GM10248 (cell line): Measurements from ENCODE around the gene TMEM212.

ENCODE experiments used
- CTCF ChIA-PET: fragments of 300-600 bp; sonication (Branson Sonifier 250); formaldehyde crosslinking; extraction: SDS; loops from one replicate; lab custom pipeline; 2021; ENCODE audit warnings: antibody characterized with exemption; lab: Yijun Ruan, JAX
- POLR2A ChIA-PET: fragments of 350-650 bp; sonication (Branson Sonifier 250); formaldehyde crosslinking; extraction: SDS; loops from one replicate; lab custom pipeline; 2020; ENCODE audit warnings: antibody characterized with exemption; lab: Yijun Ruan, JAX
- DNase-seq: peaks from one replicate; pipeline ENCODE4 v3.0.0; 2012; ENCODE audit errors: extremely low spot score
- TF ChIP-seq, protein P1 (sequence below): IDR thresholded peaks from 2 replicates; pipeline ENCODE4 v1.5.1; 2012; ENCODE audit warnings: mild to moderate bottlenecking, low read depth; ENCODE audit errors: extremely low read depth, missing control alignments, control extremely low read depth

TMEM212 gene

DNA sequence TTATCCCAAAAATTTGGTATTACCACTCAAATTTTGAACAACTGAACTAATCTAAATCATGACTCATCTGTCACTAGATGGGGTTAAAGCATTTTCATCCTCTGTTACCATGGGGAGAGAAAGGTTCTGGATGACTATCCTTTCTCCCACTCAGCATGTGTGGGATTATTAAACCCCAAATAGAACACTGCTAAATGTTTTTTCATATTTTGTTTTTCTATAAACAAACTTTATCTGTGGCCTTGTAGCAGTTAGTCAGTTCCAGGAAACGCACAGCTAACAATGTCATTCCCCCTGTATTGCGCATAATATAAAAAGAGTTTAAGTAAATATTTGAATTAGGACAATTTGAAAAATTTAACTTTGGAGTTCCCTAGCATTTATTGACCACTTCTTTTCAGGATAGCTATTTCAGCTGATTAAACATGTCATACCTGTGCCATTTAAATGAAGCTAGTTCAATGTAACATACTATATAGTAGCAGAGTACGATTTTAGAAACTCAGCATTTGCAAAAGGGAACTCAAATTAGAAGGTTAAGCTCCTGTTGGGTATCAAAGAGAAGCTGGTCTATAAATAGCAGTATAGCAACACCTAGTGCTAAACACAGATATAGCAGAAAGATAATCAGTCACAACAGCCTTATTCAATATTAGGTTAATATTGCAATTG is 9.2 kb upstream of the TMEM212 start:
- CTCF ChIA-PET: interaction anchor here (0.6 to 3.6 kb wide), 15 partner anchors 11 to 784 kb away, joined by 3 to 17 read pairs (median 4); partner anchors contain the start of gene PLD1
- TF ChIP-seq, protein P1, sequence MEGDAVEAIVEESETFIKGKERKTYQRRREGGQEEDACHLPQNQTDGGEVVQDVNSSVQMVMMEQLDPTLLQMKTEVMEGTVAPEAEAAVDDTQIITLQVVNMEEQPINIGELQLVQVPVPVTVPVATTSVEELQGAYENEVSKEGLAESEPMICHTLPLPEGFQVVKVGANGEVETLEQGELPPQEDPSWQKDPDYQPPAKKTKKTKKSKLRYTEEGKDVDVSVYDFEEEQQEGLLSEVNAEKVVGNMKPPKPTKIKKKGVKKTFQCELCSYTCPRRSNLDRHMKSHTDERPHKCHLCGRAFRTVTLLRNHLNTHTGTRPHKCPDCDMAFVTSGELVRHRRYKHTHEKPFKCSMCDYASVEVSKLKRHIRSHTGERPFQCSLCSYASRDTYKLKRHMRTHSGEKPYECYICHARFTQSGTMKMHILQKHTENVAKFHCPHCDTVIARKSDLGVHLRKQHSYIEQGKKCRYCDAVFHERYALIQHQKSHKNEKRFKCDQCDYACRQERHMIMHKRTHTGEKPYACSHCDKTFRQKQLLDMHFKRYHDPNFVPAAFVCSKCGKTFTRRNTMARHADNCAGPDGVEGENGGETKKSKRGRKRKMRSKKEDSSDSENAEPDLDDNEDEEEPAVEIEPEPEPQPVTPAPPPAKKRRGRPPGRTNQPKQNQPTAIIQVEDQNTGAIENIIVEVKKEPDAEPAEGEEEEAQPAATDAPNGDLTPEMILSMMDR: peak; percentile 44
- POLR2A ChIA-PET: no interaction called here
- peak; percentile 32 for DNase-seq

DNA sequence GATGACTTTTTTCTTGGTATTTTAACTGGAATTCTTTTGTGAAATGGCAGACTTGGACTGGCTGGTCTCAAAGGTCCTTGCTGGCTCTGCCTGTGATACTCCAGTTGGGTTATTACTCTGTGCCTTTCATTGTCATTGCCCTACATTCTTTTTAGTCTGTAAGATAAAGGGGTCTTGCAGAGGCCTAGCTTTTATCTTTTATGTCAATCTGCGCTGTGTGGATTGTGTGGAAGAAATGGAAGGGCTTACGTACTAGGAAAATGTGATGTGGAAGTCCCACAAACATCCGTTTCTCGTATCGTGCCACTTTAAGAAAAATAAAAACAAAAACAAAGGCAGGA is 8.7 kb upstream of the TMEM212 start:
- CTCF ChIA-PET: interaction anchor here (0.7 to 3.6 kb wide), 12 partner anchors 12 to 785 kb away, joined by 3 to 17 read pairs (median 4); partner anchors contain the start of gene PLD1
- no peak for DNase-seq
- TF ChIP-seq, protein P1: no peak
- POLR2A ChIA-PET: no interaction called here

DNA sequence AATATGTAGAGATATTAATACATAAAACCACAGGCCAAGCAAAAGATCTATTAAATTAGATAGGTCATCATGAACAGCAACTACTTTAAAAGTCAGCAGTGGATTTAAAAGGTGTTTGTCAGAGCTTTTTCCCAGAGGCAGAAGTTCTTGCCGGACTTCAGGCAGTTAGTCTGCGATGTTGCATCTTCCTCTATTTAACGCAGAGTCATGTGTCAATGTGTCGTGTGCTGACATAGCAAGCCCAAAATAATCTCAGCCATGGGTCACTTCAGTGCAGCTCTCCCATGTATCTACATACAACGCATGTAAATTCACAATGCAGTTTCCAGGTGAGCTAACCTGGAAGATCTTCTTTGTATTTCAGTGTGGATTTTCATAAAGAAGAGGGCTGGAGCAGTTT is 8.0 kb upstream of the TMEM212 start:
- ChIA-PET POLR2A (no interaction called here), CTCF (interaction anchor here (0.9 to 3.6 kb wide), 7 partner anchors 11 to 506 kb away, joined by 3 to 17 read pairs (median 4); no protein-coding TSS in a partner anchor)
- no peak for DNase-seq
- TF ChIP-seq, protein P1: no peak

DNA sequence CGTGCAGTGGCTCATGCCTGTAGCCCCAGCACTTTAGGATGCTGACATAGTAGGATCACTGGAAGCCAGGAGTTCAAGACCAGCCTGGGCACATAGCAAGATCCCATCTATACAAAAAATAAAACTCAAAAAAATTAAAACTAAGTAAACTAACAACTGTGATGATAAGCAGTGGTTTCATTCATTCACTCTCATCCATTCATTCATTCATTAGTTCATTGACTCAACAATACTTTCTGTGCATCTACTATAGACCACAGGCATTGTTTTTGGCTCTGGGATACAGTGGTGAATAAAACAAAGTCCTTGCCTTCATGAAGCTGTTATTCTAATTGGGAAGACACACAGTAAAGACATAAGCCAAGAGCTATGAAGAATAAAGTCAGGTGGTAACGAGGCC is 7.5 kb upstream of the TMEM212 start:
- ChIA-PET CTCF (interaction anchor here (0.9 to 3.5 kb wide), 5 partner anchors 11 to 505 kb away, joined by 3 to 17 read pairs (median 4); no protein-coding TSS in a partner anchor), POLR2A (no interaction called here)
- TF ChIP-seq, protein P1: no peak
- DNase-seq: no peak

DNA sequence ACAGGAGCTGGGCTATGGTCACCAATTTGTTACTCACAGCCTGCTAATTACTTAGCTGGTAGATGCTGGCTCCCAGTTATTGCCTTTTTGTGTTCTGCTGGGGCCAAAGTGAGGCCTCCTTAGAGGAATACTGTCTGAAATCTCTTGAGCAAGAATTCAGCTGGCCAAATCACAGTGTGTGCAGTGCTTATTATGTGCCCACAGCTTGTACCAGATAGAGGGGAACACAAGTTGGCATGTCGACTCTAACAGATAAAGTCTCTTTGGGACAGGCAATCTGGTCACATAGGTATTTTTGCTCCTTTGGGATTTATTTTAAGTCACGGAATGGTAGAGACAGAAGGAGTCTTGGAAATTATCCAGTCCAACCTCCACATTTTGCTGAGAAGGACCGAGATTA is 6.3 kb upstream of the TMEM212 start:
- ChIA-PET CTCF (interaction anchor here (1.6 to 1.8 kb wide), 2 partner anchors 64 to 223 kb away, joined by 3 to 5 read pairs; no protein-coding TSS in a partner anchor), POLR2A (no interaction called here)
- TF ChIP-seq, protein P1: no peak
- no peak for DNase-seq

DNA sequence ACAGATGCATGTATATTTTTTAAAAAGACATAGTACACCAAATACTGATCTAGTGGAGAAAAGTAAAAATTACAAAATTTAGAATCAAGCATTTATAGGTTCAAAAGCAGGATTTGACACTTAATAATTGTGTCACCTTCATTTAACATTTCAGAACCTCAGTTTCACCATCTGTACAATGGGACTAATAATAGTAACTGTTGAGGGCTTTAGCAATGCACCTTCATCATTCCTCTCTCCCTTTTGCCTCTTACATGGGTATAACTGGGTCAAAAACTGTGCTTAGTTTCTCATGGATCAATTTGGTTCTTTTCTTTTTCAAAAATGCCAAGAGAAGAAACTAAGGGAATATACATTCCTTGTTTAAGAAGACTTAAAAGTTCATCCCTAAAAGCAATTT is 5.5 kb upstream of the TMEM212 start:
- TF ChIP-seq, protein P1: no peak
- POLR2A ChIA-PET: interaction anchor here (0.6 kb wide), 1 partner anchor 10 kb away, joined by 6 read pairs; no protein-coding TSS in a partner anchor
- CTCF ChIA-PET: interaction anchor here (1.2 to 1.6 kb wide), 2 partner anchors 65 to 876 kb away, joined by 3 read pairs; no protein-coding TSS in a partner anchor
- no peak for DNase-seq
